Esophagus muscularis mucosa (tissue), 3 donors: Measurements from ENCODE around the gene EXOC3L4.

Experiments
- CTCF ChIP-seq, 3 experiments: fragments of 200-600 bp in 2 of 3; fragments of 450-650 bp in 1 of 3; sonication (generic) in 2 of 3; IDR thresholded peaks; one replicate each; pipeline ENCODE4 v1.5.1; 2017 to 2019; ENCODE audit warnings: antibody characterized with exemption in 3 of 3, mild to moderate bottlenecking in 2 of 3, moderate library complexity in 1 of 3
- POLR2A ChIP-seq: fragments of 450-650 bp; IDR thresholded peaks from one replicate; pipeline ENCODE4 v1.6.1; 2017; ENCODE audit warnings: antibody characterized with exemption, moderate library complexity, mild to moderate bottlenecking, low read depth
- POLR2AphosphoS5 ChIP-seq, 2 donors: sonication (generic); formaldehyde crosslinking; IDR thresholded peaks; one replicate each; pipeline ENCODE4 v1.6.1; 2017; ENCODE audit warnings: antibody characterized with exemption in 2 of 2

DNA sequence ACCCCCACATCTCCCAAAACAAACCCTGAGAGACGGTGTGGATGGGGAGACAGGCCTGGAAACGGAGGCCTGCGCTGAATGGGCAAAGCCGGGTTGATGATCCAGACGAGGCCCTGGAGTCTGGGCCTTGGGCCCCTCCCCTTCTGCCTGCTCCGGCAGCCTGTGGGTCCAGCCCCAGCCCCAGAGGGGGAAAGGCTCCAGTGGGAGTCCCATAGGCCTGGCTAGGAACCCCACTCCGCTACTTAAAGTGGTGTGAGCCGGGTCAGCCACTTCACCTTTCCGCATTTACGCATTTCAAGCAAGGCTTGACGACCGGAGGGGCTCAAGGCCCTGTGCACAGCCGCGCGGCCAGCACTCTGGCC lies 28.0 kb downstream of the EXOC3L4 start:
- TF ChIP-seq CTCF (IDR thresholded peaks at IDR 0.05): no peak
- TF ChIP-seq POLR2A: no peak
- TF ChIP-seq POLR2AphosphoS5 (IDR thresholded peaks at IDR 0.05): no peak
